DND-41 (cell line): ENCODE measurements around the gene HLF.

Experiments used
- CTCF ChIP-seq: IDR thresholded peaks from 2 replicates; pipeline ENCODE4 v1.5.1; 2012; ENCODE audit warnings: borderline replicate concordance, low read length, moderate library complexity, mild to moderate bottlenecking; ENCODE audit not compliant: poor library complexity, severe bottlenecking; ENCODE audit errors: extremely low read depth
- EZH2 ChIP-seq: IDR thresholded peaks from 3 replicates; pipeline ENCODE4 v1.6.1; 2012; ENCODE audit warnings: borderline replicate concordance, low read depth, mild to moderate bottlenecking, moderate library complexity, low read length, inconsistent platforms; ENCODE audit not compliant: severe bottlenecking

GRCh38 chr17:55318715-55319487 lies 54.1 kb downstream of the HLF start:
- TF ChIP-seq CTCF (no peak), EZH2 (no peak)
